ENCODE measurements around the gene ZNF107.

ZNF107 gene

DNA sequence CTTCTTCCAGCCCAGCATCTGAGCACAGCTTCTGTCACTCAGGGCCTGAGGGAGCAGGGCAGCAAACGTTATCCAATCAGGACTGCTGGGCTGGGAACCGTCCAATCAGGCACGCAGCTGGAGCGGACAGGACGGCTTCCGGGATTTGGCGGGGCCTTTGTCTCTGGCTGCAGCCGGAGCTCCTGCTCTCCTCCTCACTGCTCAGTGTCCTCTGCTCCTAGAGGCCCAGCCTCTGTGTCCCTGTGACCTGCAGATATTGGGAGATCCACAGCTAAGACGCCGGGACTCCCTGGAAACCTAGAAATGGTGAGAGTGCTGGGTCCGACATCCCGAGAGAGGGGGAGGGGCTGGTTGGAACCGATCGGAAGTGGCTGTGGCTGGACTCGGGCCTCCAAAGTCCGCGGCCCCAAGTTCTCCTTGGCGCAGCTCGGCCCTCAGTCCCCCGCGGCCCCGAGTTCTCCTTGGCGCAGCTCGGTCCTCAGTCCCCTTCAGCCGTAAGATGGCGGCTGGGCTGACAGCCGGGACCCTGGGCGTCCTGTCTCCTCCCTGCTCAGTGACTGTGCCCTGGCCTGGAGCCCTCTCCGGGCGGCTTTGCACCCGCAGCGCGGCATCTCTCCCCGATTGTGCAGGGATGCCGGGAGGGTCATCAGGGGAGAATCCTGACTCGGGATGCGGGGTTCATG is at the start of gene ZNF107:
Gene ZNF107 (plus strand): TSS at position 154 of the 683 bp plus-strand sequence. CDS start 150 bp downstream, at position 304.
- DNase-seq = peak; percentile 93 to 95

DNA sequence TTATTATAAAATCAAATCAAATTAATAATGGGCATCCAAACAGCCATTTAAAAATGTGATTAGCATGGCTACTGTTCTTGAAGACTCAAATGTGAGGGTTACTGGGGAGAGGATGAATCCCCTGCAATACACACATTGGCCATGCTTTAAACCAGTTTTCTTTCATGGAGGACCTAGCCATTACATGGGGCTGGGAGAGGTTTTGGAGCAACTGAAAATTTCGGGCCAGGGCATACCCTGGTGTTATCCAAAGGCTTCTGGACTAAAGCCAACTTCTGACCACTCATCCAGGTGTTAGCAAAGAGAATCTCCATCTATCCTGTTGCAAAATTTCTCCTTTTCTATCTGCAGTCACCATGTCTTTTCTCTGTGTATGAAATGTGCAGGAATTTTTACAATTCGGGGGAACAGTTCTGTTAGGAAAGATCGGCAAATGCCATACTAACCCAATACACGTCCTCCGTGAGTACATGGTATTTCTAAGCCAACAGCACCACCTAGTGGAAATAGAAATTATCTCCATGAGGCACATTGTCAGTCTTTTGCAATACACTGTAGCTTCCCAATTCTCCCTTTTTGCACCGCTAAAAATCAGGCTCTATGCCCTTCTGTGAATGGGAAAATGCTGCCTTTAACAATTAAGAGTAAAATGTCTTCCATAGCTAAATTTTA is 47.0 kb upstream of the ZNF107 start:
- peak in 1 of 2 experiments; percentile 48 for DNase-seq

DNA sequence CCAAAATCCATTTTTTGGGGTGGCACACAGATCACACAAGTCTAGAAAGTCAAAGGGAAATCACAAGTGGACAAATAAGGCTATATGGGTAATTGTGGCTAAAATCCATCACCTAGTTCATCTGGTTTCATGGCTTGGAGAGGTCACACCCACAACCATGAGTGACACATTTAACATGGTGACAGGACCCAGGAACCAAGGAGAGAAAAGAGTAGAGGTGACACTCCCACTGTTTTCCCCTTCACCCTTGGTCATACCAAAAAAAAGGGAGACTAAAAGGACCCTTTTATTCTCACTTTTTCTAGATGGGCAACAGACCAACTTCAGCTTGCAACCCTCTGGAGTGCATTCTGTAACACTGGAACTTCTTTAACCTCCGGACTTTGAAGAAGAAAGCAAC is 46.2 kb upstream of the ZNF107 start:
- DNase-seq = no peak

- DNase-seq = no peak
Observed at GRCh38 chr7:64621656-64622055, 44.3 kb upstream of the ZNF107 start.

DNA sequence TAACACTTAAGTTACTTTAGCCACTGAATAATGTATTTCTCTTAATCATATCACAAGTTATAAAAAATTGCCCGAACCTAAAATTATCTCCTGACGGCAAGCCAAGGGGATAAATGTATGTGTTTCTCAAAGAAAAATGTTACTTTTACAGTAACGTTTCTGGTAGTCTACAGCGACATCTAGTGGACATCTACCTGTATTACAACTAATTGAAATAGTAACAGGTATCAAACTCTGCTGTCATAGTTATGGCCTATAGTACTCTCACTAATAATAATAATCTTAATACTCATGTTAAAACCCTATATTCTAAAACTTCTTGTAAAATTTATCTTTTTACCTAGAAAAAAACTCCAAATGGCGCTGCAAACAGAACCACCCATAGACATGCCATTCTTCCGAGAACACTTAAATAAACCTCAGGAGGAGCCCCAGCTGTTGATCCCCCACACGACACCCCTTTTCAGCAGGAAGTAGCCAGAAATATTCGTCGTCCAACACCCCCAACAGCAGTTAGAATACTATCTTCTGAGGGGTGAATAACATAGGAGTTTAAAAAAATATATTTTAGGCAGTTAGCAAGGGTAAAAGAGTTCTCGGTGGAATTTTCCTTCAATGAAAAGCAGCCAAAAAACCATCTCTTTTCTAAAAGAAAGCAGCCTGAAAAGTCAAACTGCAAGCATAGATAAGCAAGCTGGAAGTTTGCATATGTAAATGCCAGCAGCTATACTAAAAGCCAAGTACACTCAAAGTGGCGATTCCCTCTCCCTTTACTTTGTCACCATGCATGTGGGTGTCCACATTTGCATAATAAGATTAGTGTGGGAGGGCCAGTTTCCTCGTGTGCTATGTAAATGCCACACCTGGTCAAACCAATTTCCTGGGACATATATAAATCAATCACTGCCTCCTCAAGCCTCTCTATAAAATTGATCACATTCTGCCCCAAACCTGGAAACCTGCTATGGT is 40.5 kb upstream of the ZNF107 start:
- DNase-seq = peak in 1 of 2 experiments; percentile 39

DNA sequence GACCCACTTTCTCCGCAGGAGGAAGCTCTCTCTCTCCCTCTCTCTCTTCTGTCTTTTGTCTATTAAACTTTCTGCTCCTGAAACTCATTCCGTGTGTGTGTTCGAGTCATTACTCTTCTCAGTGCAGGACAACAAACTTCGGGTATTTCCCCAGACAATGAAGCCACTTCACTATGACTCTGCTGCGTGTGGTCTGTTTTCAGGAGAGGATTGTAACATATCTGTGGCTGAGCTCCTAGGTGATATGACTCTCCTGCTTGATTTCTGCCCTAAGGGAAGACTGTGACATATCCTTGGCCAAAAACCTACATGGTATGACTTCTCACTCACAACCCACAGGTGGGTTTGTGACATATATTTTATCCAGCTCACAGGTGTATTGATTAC is 39.9 kb upstream of the ZNF107 start:
- no peak for DNase-seq

GRCh38 chr7:64626557-64626956 is 39.4 kb upstream of the ZNF107 start:
- DNase-seq = no peak

DNA sequence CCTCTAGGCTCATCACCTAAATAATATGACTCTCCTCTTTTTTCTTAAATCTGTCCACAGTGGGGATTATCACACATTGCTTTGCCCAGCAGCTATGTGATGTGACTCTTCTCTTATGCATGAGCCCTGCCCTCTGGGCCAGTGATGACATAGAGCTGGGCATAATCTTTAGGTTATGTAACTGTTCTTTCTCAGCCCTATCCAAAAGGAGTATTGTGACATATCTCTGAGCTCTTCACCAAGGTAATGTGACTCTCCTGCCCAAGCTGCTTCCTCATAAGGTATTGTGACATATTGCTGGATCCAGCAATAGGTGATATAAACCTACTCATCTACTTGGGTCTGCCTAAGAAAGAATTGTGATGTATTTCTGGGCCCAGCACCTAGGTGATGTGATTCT is 37.7 kb upstream of the ZNF107 start:
- no peak for DNase-seq

GRCh38 chr7:64628721-64629120 is 37.2 kb upstream of the ZNF107 start:
- no peak for DNase-seq

DNA sequence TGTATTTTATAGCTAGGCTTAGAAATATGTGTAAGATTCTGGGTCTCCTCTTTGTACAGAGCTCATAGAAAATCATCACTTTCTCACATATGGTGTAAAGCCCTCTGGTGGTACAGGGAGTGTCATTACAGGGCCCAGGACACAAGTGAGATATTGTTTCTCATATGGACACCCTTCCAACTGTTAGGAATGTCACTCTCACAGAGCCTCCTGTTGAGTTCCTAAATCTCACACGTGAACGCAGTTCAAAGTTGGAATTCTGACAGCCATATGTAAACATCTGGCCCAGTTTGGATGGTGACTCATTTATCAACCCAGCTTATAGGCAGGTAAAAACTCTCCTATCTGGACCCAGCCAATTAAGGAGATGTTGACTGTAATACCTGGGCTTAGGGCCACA is 35.4 kb upstream of the ZNF107 start:
- peak in 1 of 2 experiments; percentile 23 for DNase-seq

DNA sequence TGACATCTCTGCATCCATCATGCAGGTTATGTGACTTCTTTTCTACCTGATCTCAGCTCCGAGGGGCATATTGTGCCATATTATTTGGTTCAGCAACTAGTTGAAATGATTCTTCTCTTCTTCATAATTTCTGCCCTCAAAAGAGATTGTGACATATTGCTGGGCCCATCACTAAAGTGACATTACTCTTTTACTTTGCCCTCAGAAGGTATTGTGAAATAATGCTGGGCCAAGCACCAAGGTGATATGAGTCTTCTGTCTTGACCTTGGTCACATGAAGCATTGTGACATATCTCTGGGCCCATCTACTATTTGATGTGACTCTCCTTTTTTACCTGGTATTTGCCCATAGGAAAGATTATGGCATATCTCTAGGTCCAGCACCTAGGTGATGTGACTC is 33.9 kb upstream of the ZNF107 start:
- DNase-seq = no peak

DNA sequence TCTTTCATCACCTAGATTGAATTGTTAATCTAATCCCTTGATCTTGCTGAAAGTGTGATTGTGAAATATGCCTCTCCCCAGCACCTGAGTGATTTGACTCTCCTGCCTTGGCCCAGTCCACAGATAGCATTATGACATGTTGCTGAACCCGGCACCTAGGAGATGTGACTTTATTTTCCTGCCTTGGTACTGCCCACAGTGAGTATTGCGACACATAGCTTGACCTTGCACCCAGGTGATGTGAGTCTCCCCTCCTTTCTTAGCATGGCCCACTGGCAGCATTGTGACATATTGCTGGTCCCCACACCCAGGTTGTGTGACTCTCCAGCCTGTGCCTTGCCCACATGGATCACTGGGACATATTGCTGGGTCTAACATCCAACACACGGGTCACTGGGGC is 32.5 kb upstream of the ZNF107 start:
- no peak for DNase-seq

DNA sequence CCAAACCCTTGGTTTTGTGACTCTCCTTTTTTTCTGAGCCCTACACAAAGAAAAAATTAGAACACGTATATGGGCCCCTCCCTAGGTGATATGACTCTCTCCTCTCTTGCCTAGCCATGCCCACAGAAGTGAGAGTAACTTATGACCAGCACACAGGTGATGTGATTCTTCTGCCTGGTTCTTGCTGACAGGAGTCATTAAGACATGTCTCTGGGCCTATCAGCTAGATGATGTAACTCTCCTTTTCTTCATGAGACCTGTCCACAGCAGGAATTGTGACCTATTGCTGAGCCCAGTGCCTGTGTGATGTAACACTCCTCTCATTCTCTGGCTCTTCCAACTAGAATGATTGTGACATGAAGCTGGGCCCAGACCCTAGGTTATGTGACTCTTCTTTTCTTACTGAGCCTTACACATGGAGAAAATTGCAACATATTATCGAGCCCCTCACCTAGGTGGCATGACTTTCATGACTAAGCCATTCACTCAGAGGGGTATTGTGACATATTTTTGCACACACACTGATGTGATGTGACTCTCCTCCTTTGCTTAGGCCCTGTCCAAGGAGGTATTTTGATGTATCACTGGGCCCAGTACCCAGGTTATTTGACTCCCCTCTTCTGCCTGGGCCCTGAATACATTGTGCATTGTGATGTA is 31.4 kb upstream of the ZNF107 start:
- no peak for DNase-seq

DNA sequence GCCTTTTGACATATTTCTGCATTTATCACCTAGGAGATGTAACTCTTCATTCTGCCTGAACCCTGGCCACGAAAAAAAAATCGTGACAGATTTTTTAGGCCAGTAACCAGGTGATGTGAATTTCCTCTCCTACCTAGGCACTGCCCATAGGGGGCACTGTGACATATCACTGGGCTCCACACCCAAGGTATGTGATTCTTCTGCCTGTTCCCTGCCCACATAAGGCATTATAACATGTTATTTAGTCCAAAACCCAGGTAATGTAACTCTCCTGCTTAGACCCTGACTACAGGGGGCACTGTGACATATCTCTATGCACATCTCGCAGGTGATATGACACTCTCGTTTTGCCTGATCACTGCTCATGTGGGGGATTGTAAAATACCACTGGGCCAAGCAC is 29.5 kb upstream of the ZNF107 start:
- no peak for DNase-seq

DNA sequence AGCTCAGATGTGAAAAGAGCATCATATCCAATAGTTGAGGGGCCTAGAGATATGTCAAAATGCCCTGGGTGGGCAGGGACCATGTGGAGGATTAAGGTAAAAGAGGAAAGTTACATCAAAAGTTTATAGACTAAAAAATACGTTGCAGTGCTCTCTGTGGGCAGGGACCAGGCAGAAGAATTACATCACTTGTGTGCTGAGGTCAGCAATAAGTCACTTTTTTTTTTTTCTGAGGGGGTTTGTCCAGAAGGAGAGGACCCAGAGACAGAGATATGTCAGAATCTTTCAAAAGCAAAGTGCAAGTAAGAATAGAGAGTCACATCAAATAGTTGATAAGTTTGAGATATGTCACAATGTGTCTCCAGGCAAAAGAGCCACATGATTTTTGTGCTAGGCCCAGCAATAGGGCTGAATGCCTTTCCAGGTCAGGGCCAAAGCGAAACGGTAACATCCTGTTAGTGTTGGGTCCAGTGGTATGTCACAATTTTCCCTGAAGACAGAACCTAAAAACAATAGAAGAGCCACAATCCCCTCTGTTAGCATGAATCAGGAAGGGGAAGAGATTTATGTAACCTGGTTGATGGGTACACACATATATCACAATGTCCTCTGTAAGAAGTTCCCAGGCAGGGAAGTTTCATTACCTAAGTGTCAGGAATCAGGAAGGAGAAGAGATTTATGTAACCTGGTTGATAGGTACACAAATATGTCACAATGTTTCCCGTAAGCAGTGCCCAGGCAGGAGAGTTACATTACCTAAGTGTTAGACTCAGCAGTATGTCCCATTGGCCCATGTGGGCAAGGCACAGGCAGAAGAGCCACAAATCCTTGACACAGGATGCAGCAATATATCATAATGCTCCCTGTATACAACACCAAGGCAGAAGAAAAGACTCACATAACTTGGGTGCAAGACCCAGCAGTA is 28.1 kb upstream of the ZNF107 start:
- DNase-seq = no peak

- no peak for DNase-seq
Observed at GRCh38 chr7:64638822-64639221, 27.1 kb upstream of the ZNF107 start.

DNA sequence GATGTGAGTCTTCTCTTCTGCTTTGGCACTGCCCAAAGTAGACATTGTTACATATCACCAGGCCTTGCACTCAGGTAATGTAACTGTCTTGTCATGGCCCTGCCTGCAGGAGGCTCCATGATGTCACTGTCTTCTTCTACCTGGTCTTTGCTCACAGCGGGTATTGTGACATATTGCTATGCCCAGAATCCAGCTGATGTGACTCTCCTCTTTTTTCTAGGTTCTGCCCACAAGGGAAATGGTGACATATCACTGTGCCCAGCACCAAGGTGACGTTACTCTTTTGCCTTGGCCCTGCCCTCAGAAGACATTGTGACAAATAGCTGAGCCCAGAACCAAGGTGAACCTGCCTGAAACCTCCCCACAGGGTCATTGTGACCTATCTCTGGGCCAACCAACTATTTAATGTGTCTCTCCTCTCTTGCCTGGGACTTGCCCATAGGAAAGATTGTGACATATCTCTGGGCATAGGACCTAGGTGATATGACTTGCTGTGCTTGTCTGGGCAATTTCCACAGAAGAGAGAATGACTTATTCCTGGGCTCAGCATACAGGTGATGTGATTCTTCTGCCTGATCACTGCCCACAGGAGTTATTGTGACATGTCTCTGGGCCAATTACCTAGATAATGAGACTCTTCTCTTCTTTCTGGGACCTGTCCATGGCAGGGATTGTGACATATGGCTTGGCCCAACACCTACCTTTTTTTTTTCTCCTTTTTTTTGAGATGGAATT is 26.5 kb upstream of the ZNF107 start:
- DNase-seq = no peak

GRCh38 chr7:64640504-64640903 is 25.4 kb upstream of the ZNF107 start:
- DNase-seq = no peak

GRCh38 chr7:64642046-64642445 is 23.9 kb upstream of the ZNF107 start:
- DNase-seq = no peak

- no peak for DNase-seq
Observed at GRCh38 chr7:64642875-64643274, 23.1 kb upstream of the ZNF107 start.

GRCh38 chr7:64643566-64643965 is 22.4 kb upstream of the ZNF107 start:
- DNase-seq = no peak
